CD4-positive, alpha-beta T cell treated with Interleukin-15 for 1 hour (primary cell): ENCODE measurements around the gene DSCAM.
"Not testable (repeated sequence)": the region's sequence is repeated elsewhere in the genome, so short reads cannot be mapped to it uniquely, and the experiment has no call there.

Experiments
- DNase-seq: peaks from one replicate; pipeline ENCODE4 v3.0.0-alpha.2; 2020

DSCAM gene

GRCh38 chr21:40355076-40355475 lies 491.9 kb downstream of the DSCAM start:
- DNase-seq = no peak

- DNase-seq = no peak
Observed at GRCh38 chr21:40351006-40351405, 496.0 kb downstream of the DSCAM start.

- no peak for DNase-seq
Observed at GRCh38 chr21:40349591-40349990, 497.4 kb downstream of the DSCAM start.

GRCh38 chr21:40345711-40346321 lies 501.1 kb downstream of the DSCAM start:
- no peak for DNase-seq

GRCh38 chr21:40340357-40340756 lies 506.6 kb downstream of the DSCAM start:
- DNase-seq = no peak

GRCh38 chr21:40339050-40339449 lies 507.9 kb downstream of the DSCAM start:
- no peak for DNase-seq

GRCh38 chr21:40337981-40338380 lies 509.0 kb downstream of the DSCAM start:
- DNase-seq = no peak

- DNase-seq = no peak
Observed at GRCh38 chr21:40335704-40336103, 511.3 kb downstream of the DSCAM start.

GRCh38 chr21:40334159-40334558 lies 512.8 kb downstream of the DSCAM start:
- no peak for DNase-seq

- DNase-seq = no peak
Observed at GRCh38 chr21:40333731-40334130, 513.2 kb downstream of the DSCAM start.

GRCh38 chr21:40331804-40332203 lies 515.2 kb downstream of the DSCAM start:
- DNase-seq = no peak

- DNase-seq = no peak
Observed at GRCh38 chr21:40331172-40331571, 515.8 kb downstream of the DSCAM start.

- DNase-seq = no peak
Observed at GRCh38 chr21:40324389-40324788, 522.6 kb downstream of the DSCAM start.

GRCh38 chr21:40320718-40321117 lies 526.2 kb downstream of the DSCAM start:
- not testable (repeated sequence) for DNase-seq

- no peak for DNase-seq
Observed at GRCh38 chr21:40318371-40318770, 528.6 kb downstream of the DSCAM start.

- DNase-seq = no peak
Observed at GRCh38 chr21:40316104-40316503, 530.9 kb downstream of the DSCAM start.

GRCh38 chr21:40315626-40316025 lies 531.3 kb downstream of the DSCAM start:
- DNase-seq = no peak

- no peak for DNase-seq
Observed at GRCh38 chr21:40313260-40313659, 533.7 kb downstream of the DSCAM start.

GRCh38 chr21:40300300-40300699 lies 546.7 kb downstream of the DSCAM start:
- DNase-seq = no peak

GRCh38 chr21:40299451-40299850 lies 547.5 kb downstream of the DSCAM start:
- no peak for DNase-seq

- DNase-seq = no peak
Observed at GRCh38 chr21:40294345-40294744, 552.6 kb downstream of the DSCAM start.

GRCh38 chr21:40291560-40291959 lies 555.4 kb downstream of the DSCAM start:
- DNase-seq = no peak

- DNase-seq = no peak
Observed at GRCh38 chr21:40284409-40284808, 562.5 kb downstream of the DSCAM start.

- no peak for DNase-seq
Observed at GRCh38 chr21:40282912-40283886, 563.8 kb downstream of the DSCAM start.
